ENCODE results near the gene RERE.
"Not testable (repeated sequence)": the region's sequence is repeated elsewhere in the genome, so short reads cannot be mapped to it uniquely, and the experiment has no call there.

RERE gene

DNA sequence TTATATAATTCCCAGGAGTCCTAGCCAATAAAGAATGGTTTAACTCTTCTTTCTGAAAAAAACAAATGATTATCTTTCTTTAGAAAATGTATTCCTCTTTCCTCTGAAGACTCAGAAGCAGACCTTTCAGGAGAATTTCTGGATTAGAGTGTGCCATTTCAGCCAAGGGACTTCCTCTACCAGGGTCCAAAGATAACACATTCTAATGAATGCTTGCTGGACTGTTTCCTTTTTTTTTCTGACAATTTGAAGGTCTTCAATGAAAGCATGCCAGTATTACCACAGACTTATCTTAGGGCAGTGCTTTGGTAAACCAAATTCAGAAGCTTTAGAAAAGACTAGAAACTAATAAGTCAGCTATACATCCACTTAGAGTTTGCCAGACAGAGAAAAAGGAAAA is 80.5 kb downstream of the RERE start:
- TF ChIP-seq, protein P1, sequence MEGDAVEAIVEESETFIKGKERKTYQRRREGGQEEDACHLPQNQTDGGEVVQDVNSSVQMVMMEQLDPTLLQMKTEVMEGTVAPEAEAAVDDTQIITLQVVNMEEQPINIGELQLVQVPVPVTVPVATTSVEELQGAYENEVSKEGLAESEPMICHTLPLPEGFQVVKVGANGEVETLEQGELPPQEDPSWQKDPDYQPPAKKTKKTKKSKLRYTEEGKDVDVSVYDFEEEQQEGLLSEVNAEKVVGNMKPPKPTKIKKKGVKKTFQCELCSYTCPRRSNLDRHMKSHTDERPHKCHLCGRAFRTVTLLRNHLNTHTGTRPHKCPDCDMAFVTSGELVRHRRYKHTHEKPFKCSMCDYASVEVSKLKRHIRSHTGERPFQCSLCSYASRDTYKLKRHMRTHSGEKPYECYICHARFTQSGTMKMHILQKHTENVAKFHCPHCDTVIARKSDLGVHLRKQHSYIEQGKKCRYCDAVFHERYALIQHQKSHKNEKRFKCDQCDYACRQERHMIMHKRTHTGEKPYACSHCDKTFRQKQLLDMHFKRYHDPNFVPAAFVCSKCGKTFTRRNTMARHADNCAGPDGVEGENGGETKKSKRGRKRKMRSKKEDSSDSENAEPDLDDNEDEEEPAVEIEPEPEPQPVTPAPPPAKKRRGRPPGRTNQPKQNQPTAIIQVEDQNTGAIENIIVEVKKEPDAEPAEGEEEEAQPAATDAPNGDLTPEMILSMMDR (IDR thresholded peaks at IDR 0.05; ENCODE audit: insufficient read depth, low read length, missing control alignments) = no peak
- no peak for DNase-seq (ENCODE audit: low read depth, low spot score)
- CTCF ChIA-PET = interaction anchor here (0.7 to 17.2 kb wide), 3 partner anchors 10 to 266 kb away, joined by 3 to 161 read pairs (median 8); no protein-coding TSS in a partner anchor
- no peak overlapping the region for H3K4me3 ChIP-seq (ENCODE audit: low read depth, low read length)
- POLR2A ChIA-PET = no interaction called here

DNA sequence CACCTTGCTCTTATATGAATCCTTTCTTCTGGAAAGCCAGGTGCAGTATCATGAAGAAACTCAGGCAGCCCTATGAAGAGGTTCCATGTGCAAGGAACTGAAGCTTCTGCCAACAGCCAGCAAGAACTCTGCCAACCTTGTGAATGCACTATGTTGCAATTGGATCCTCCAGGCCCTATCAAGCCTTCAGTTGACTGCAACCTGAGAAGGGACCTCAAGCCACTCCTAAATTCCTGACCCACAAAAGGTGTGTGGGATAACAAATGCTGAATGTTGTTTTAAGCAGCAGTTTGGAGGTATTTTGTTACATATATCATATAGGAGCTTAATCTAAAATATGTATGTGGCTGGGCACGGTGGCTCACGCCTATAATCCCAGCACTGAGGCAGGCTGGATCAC is 84.0 kb downstream of the RERE start:
- CTCF ChIA-PET = interaction anchor here (17.2 kb wide), 1 partner anchor 7 kb away, joined by 161 read pairs; no protein-coding TSS in a partner anchor
- POLR2A ChIA-PET = no interaction called here
- DNase-seq (ENCODE audit: low read depth, low spot score) = no peak
- H3K4me3 ChIP-seq (ENCODE audit: low read depth, low read length) = no peak overlapping the region
- TF ChIP-seq, protein P1 (IDR thresholded peaks at IDR 0.05; ENCODE audit: insufficient read depth, low read length, missing control alignments) = no peak

DNA sequence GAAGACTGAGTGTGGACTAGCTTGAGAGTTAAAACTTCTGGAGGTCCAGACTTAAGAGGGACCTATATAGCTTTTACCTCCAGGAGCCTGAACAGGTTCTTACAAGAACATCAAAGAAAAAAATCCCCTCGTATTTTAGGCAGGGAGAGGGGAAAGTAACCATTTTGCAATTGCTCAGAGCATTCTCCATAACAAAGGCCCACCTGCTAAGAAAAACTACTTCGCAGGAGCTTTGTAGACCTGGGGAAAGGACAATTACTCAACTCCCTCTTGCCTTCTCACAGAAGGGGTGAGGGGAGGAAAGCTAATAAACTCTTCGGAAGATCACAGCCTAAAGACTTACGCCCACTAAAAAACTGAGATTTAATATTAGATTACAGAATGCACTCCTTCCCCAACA is 86.3 kb downstream of the RERE start:
- TF ChIP-seq, protein P1 (IDR thresholded peaks at IDR 0.05; ENCODE audit: insufficient read depth, low read length, missing control alignments) = no peak
- H3K4me3 ChIP-seq (ENCODE audit: low read depth, low read length) = no peak overlapping the region
- CTCF ChIA-PET = interaction anchor here (0.9 to 11.8 kb wide), 5 partner anchors 11 to 275 kb away, joined by 4 to 233 read pairs (median 10); no protein-coding TSS in a partner anchor

DNA sequence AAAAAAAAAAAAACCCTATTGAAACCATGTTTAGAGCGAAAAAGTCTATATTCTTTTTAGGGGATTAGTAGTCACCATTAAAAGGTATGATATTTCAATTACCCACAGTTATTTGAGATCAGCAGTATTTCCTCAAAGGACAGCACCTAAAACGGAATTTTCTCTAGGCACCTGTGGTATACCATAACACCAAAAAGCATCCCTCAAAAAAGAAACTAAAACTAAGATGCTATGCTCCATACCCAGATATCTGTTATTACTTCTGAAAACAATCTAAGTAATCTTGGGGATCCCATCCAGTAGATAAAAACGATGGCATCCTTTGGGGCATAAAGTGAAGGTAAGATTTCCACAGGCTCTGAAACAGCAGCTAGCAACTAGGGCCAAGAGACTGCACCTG is 89.0 kb downstream of the RERE start:
- CTCF ChIA-PET = interaction anchor here (0.8 to 11.8 kb wide), 18 partner anchors 13 to 746 kb away, joined by 3 to 233 read pairs (median 4); no protein-coding TSS in a partner anchor
- TF ChIP-seq, protein P1 (IDR thresholded peaks at IDR 0.05; ENCODE audit: insufficient read depth, low read length, missing control alignments) = no peak
- H3K4me3 ChIP-seq (ENCODE audit: low read depth, low read length) = no peak overlapping the region
- POLR2A ChIA-PET = interaction anchor here (0.9 kb wide), 1 partner anchor 27 kb away, joined by 3 read pairs; no protein-coding TSS in a partner anchor
- DNase-seq (ENCODE audit: low read depth, low spot score) = no peak

More for the DNA sequence above, 86.3 kb downstream of the RERE start:
- POLR2A ChIA-PET = no interaction called here
- no peak for DNase-seq (ENCODE audit: low read depth, low spot score)

DNA sequence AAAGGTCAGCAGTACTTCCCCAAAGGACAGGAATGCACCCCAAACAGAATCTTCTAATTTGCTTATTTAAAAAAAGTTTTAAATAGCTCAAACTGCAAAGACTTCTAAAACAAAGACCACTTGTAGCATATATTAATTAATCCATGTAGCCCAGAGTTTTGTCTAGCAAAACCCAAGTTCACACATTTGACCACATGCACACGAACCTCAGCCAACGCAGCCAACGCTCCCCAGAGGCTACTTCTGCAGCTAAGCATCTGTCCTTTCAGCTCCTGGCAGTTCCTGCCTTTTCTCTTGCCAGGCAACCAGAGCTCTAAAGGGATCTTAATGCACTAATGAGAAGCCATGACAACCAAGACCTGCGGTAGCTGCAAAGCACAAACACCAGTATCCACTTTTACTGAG is 89.6 kb downstream of the RERE start:
- POLR2A ChIA-PET = no interaction called here
- TF ChIP-seq, protein P1 (IDR thresholded peaks at IDR 0.05; ENCODE audit: insufficient read depth, low read length, missing control alignments) = no peak
- CTCF ChIA-PET = interaction anchor here (0.8 to 11.8 kb wide), 26 partner anchors 11 to 745 kb away, joined by 3 to 233 read pairs (median 4); no protein-coding TSS in a partner anchor
- no peak overlapping the region for H3K4me3 ChIP-seq (ENCODE audit: low read depth, low read length)
- DNase-seq (ENCODE audit: low read depth, low spot score) = no peak

DNA sequence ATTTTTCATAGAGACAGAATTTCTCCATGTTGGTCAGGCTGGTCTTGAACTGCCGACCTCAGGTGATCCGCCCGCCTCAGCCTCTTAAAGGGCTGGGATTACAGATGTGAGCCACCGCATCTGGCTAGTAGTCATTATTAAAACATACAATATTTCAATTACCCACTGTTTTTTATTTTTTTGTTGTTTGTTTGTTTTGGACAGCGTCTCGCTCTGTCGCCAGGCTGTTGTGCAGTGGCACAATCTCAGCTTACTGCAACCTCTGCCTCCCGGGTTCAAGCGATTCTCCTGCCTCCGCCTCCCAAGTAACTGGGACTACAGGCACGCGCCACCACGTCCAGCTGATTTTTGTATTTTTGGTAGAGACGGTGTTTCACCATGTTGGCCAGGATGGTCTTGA is 90.1 kb downstream of the RERE start:
- POLR2A ChIA-PET; DNase-seq (ENCODE audit: low read depth, low spot score); H3K4me3 ChIP-seq (ENCODE audit: low read depth, low read length): not testable (repeated sequence)
- CTCF ChIA-PET = interaction anchor here (0.9 to 11.8 kb wide), 42 partner anchors 11 to 745 kb away, joined by 3 to 233 read pairs (median 5); no protein-coding TSS in a partner anchor

DNA sequence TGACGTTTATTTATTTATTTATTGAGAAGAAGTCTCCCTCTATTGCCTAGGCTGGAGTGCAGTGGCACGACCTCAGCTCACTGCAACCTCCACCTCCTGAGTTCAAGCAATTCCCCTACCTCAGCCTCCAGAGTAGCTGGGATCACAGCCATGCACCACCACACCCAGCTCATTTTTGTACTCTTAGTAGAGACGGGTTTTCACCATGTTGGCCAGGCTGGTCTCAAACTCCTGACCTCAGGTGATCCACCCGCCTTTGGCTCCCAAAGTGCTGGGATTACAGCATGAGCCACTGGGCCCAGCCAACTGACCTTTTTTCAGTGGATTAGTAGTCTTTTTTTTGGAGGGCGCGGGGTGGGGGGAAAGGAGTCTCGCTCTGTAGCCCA is 90.6 kb downstream of the RERE start:
- POLR2A ChIA-PET; H3K4me3 ChIP-seq (ENCODE audit: low read depth, low read length); DNase-seq (ENCODE audit: low read depth, low spot score): not testable (repeated sequence)
- CTCF ChIA-PET = interaction anchor here (0.6 to 11.8 kb wide), 58 partner anchors 10 to 356 kb away, joined by 3 to 233 read pairs (median 5); no protein-coding TSS in a partner anchor

Data from AG04449 (cell line).